SK-N-SH (cell line): ENCODE results near the gene WSB2. TPM values are rescaled to one million over a fixed set of nuclear protein-coding genes. Genes with fewer than 3 reads are reported as not detected.
A peak's percentile ranks its signal among the peaks of the same experiment; 100 is the strongest.

Source experiments
- EP300 ChIP-seq, 2 experiments: IDR thresholded peaks; 2 replicates each; pipeline versions ENCODE4 v1.4.0 to v1.6.1; 2012; ENCODE audit warnings: borderline replicate concordance in 1 of 2, low read depth in 1 of 2, low read length in 1 of 2
- FOSL2 ChIP-seq: IDR thresholded peaks from 2 replicates; pipeline ENCODE4 v1.4.0; 2012; ENCODE audit warnings: low read depth, mild to moderate bottlenecking, moderate library complexity, borderline replicate concordance
- FOXJ3 ChIP-seq: sonication (generic); formaldehyde crosslinking; IDR thresholded peaks from 2 replicates; pipeline ENCODE4 v1.5.1; 2020; ENCODE audit warnings: mild to moderate bottlenecking, missing genetic modification reagents
- FOXM1 ChIP-seq: IDR thresholded peaks from 2 replicates; pipeline ENCODE4 v1.4.0; 2012; ENCODE audit warnings: low read depth, mild to moderate bottlenecking
- GATA2 ChIP-seq: sonication (generic); formaldehyde crosslinking; IDR thresholded peaks from 2 replicates; pipeline ENCODE4 v1.5.0; 2020; ENCODE audit warnings: mild to moderate bottlenecking, missing genetic modification reagents
- MAX ChIP-seq: IDR thresholded peaks from 2 replicates; pipeline ENCODE4 v1.4.0; 2012; ENCODE audit warnings: low read depth
- MEF2A ChIP-seq: IDR thresholded peaks from 2 replicates; pipeline ENCODE4 v1.4.0; 2012; ENCODE audit warnings: low read depth, borderline replicate concordance
- MXI1 ChIP-seq: IDR thresholded peaks from 2 replicates; pipeline ENCODE4 v1.6.1; 2012; ENCODE audit warnings: mild to moderate bottlenecking, low read depth, low read length, improper control_type of control experiment
- NFIC ChIP-seq: IDR thresholded peaks from 2 replicates; pipeline ENCODE4 v1.4.0; 2012; ENCODE audit warnings: borderline replicate concordance
- RFX5 ChIP-seq: IDR thresholded peaks from 2 replicates; pipeline ENCODE4 v1.6.1; 2012; ENCODE audit warnings: mild to moderate bottlenecking, improper control_type of control experiment, low read length
- SMC3 ChIP-seq: IDR thresholded peaks from 2 replicates; pipeline ENCODE4 v1.6.1; 2012; ENCODE audit warnings: low read depth, low read length, improper control_type of control experiment
- TCF12 ChIP-seq: IDR thresholded peaks from 2 replicates; pipeline ENCODE4 v1.4.0; 2012
- TEAD4 ChIP-seq: IDR thresholded peaks from 2 replicates; pipeline ENCODE4 v1.4.0; 2012; ENCODE audit warnings: mild to moderate bottlenecking, borderline replicate concordance; ENCODE audit not compliant: insufficient read depth
- YY1 ChIP-seq: IDR thresholded peaks from 2 replicates; pipeline ENCODE4 v1.4.0; 2012; ENCODE audit warnings: low read depth, mild to moderate bottlenecking
- ZBTB33 ChIP-seq: IDR thresholded peaks from 2 replicates; pipeline ENCODE4 v1.4.0; 2012; ENCODE audit warnings: low read depth, borderline replicate concordance
- polyA plus RNA-seq, 3 experiments: library from polyadenylated mRNA; depleted of rRNA; stranded (reverse); fragments of >200 nt; gene quantifications; 2 replicates each; pipeline ENCODE4 v1.2.3, GENCODE V29; 2012
- TF ChIP-seq, protein P1 (sequence below): IDR thresholded peaks from 2 replicates; pipeline ENCODE4 v1.6.1; 2012; ENCODE audit warnings: mild to moderate bottlenecking, low read depth, low read length, moderate library complexity
- TF ChIP-seq, protein P2 (sequence below): fragments of 150-350 bp; IDR thresholded peaks from 2 replicates; pipeline ENCODE4 v1.6.1; 2016; ENCODE audit warnings: mild to moderate bottlenecking, low read depth, low read length
- TF ChIP-seq, protein P3 (sequence below): fragments of 200-600 bp; sonication (generic); IDR thresholded peaks from 2 replicates; pipeline ENCODE4 v1.6.1; 2017; ENCODE audit warnings: antibody characterized with exemption, mild to moderate bottlenecking, moderate library complexity

Gene WSB2
- polyA plus RNA-seq, 1 of the 3 experiments (the other 2 are of a cell fraction) = 54.4 TPM

DNA sequence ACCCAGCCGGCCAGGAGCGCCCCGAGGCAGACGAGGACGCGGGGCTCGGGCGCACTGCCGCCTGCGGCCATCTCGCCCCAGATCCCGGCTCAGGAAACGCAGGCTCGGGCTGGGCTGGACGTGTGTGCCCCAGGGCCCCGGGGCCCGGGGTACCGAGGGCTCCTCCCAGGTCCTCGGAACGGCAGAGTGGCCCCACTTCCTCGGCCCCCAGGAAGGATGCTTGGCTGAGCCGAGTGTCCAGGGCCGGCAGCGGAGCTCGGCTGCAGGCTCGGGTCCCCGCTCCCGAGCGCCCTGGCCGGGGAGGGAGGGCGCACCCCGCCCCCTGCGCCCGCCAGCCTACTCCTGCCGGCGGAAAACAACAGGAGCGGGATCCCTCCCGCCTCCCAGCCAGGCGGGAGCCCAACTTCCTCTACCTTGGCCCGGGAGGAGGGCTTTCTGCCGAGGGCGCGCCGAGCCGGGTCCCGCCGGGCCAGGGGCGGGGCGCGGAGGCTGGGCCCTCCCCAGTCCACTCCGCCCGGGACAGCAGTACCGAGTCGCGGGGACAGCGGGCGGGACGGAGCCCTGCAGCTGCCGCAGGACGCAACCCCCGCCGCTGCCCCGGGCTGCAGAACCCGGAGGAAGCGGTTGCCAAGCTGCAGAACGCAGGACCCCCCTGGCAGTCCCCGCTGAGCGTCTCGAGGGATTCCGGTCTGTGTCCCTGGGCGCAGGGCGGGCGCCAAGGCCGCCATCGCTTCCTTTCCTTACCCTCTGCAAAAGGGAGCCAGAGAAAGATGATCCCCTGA is 42.8 kb upstream of the WSB2 start, which contains the start of gene VSIG10 (continued):
- no peak for TF ChIP-seq FOXJ3 (CRISPR knock-in tag)
- TF ChIP-seq, protein P1, sequence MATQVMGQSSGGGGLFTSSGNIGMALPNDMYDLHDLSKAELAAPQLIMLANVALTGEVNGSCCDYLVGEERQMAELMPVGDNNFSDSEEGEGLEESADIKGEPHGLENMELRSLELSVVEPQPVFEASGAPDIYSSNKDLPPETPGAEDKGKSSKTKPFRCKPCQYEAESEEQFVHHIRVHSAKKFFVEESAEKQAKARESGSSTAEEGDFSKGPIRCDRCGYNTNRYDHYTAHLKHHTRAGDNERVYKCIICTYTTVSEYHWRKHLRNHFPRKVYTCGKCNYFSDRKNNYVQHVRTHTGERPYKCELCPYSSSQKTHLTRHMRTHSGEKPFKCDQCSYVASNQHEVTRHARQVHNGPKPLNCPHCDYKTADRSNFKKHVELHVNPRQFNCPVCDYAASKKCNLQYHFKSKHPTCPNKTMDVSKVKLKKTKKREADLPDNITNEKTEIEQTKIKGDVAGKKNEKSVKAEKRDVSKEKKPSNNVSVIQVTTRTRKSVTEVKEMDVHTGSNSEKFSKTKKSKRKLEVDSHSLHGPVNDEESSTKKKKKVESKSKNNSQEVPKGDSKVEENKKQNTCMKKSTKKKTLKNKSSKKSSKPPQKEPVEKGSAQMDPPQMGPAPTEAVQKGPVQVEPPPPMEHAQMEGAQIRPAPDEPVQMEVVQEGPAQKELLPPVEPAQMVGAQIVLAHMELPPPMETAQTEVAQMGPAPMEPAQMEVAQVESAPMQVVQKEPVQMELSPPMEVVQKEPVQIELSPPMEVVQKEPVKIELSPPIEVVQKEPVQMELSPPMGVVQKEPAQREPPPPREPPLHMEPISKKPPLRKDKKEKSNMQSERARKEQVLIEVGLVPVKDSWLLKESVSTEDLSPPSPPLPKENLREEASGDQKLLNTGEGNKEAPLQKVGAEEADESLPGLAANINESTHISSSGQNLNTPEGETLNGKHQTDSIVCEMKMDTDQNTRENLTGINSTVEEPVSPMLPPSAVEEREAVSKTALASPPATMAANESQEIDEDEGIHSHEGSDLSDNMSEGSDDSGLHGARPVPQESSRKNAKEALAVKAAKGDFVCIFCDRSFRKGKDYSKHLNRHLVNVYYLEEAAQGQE = peak; percentile 17; the same call in 1 of the 2 replicates
- no peak for TF ChIP-seq RFX5
- TF ChIP-seq MXI1 = peak; percentile 7; the same call in 1 of the 2 replicates
- no peak for TF ChIP-seq ZBTB33
- TF ChIP-seq, protein P2, sequence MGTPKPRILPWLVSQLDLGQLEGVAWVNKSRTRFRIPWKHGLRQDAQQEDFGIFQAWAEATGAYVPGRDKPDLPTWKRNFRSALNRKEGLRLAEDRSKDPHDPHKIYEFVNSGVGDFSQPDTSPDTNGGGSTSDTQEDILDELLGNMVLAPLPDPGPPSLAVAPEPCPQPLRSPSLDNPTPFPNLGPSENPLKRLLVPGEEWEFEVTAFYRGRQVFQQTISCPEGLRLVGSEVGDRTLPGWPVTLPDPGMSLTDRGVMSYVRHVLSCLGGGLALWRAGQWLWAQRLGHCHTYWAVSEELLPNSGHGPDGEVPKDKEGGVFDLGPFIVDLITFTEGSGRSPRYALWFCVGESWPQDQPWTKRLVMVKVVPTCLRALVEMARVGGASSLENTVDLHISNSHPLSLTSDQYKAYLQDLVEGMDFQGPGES = no peak
- TF ChIP-seq MEF2A = no peak
- peak; percentile 56 for TF ChIP-seq YY1
- TF ChIP-seq TCF12 = no peak
- TF ChIP-seq GATA2 = no peak
- TF ChIP-seq SMC3 = no peak
- 0 out of 2 replicates have a peak, but pooled peaks have one; percentile 18 for TF ChIP-seq TEAD4
- TF ChIP-seq, protein P3, sequence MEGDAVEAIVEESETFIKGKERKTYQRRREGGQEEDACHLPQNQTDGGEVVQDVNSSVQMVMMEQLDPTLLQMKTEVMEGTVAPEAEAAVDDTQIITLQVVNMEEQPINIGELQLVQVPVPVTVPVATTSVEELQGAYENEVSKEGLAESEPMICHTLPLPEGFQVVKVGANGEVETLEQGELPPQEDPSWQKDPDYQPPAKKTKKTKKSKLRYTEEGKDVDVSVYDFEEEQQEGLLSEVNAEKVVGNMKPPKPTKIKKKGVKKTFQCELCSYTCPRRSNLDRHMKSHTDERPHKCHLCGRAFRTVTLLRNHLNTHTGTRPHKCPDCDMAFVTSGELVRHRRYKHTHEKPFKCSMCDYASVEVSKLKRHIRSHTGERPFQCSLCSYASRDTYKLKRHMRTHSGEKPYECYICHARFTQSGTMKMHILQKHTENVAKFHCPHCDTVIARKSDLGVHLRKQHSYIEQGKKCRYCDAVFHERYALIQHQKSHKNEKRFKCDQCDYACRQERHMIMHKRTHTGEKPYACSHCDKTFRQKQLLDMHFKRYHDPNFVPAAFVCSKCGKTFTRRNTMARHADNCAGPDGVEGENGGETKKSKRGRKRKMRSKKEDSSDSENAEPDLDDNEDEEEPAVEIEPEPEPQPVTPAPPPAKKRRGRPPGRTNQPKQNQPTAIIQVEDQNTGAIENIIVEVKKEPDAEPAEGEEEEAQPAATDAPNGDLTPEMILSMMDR = no peak; the same call in 1 of the 2 replicates
- no peak for TF ChIP-seq EP300 (IDR thresholded peaks at IDR 0.05; ENCODE audit: borderline replicate concordance in 1 of 2, low read depth in 1 of 2, low read length in 1 of 2)
- TF ChIP-seq NFIC = no peak
- TF ChIP-seq FOXM1 = peak; percentile 56; the same call in 1 of the 2 replicates
- no peak for TF ChIP-seq FOSL2
- no peak; the same call in 1 of the 2 replicates for TF ChIP-seq MAX
